Fibroblast of lung (primary cell): ENCODE data around the gene CPTP. TPM values are rescaled to one million over a fixed set of nuclear protein-coding genes. Genes with fewer than 3 reads are reported as not detected.

Source experiments
- DNase-seq, 2 donors: peaks; one replicate each; pipeline versions ENCODE4 v3.0.0 to v3.0.0-alpha.2; 2010; ENCODE audit warnings: low read depth in 2 of 2
- H2AFZ ChIP-seq: 2 replicates; pipeline ENCODE4 v1.5.1; 2012; ENCODE audit warnings: low read length, control low read depth, inconsistent platforms
- H3K27ac ChIP-seq: 2 replicates; pipeline ENCODE4 v1.5.1; 2011; ENCODE audit warnings: low read length, control low read depth; ENCODE audit not compliant: insufficient read depth
- H3K27me3 ChIP-seq: 2 replicates; pipeline ENCODE4 v1.5.1; 2011; ENCODE audit warnings: mild to moderate bottlenecking, low read length; ENCODE audit not compliant: control insufficient read depth, insufficient read depth
- H3K36me3 ChIP-seq: 2 replicates; pipeline ENCODE4 v1.5.1; 2011; ENCODE audit warnings: low read length; ENCODE audit not compliant: control insufficient read depth, insufficient read depth
- H3K4me1 ChIP-seq: 2 replicates; pipeline ENCODE4 v1.5.1; 2011; ENCODE audit warnings: low read length; ENCODE audit not compliant: control insufficient read depth, insufficient read depth; ENCODE audit errors: extremely low read depth
- H3K4me2 ChIP-seq: 2 replicates; pipeline ENCODE4 v1.5.1; 2011; ENCODE audit warnings: low read length, control low read depth; ENCODE audit not compliant: insufficient read depth; ENCODE audit errors: extremely low read depth
- H3K4me3 ChIP-seq, 4 experiments: fragments of 200-600 bp in 1 of 4; sonication (generic) in 1 of 4; replicated peaks in 1 of 4; 2 replicates each; pipeline ENCODE4 v1.5.1; 2011 to 2016; ENCODE audit warnings: low read length in 4 of 4, low read depth in 3 of 4, mild to moderate bottlenecking in 3 of 4, control low read depth in 2 of 4, inconsistent platforms in 1 of 4, mixed read lengths in 1 of 4; ENCODE audit not compliant: insufficient read depth in 1 of 4; ENCODE audit errors: control extremely low read depth in 1 of 4
- H3K79me2 ChIP-seq: 2 replicates; pipeline ENCODE4 v1.5.1; 2012; ENCODE audit warnings: mild to moderate bottlenecking, low read length, inconsistent platforms; ENCODE audit not compliant: control insufficient read depth, insufficient read depth
- H3K9ac ChIP-seq: 2 replicates; pipeline ENCODE4 v1.5.1; 2011; ENCODE audit warnings: mild to moderate bottlenecking, low read length, control low read depth; ENCODE audit not compliant: insufficient read depth
- H3K9me3 ChIP-seq: 2 replicates; pipeline ENCODE4 v1.5.1; 2012; ENCODE audit warnings: low read depth, low read length; ENCODE audit not compliant: control insufficient read depth, insufficient read depth
- H4K20me1 ChIP-seq: 2 replicates; pipeline ENCODE4 v1.5.1; 2011; ENCODE audit warnings: low read length; ENCODE audit not compliant: control insufficient read depth, insufficient read depth; ENCODE audit errors: extremely low read depth
- CTCF ChIP-seq, 2 donors: IDR thresholded peaks in 1 of 2; conservative IDR thresholded peaks in 1 of 2; 1 replicate in 1 of 2; 2 replicates in 1 of 2; pipeline ENCODE4 v1.5.1; 2011 to 2012; ENCODE audit warnings: low read length in 2 of 2, control low read depth in 1 of 2, inconsistent platforms in 1 of 2, low read depth in 1 of 2, mild to moderate bottlenecking in 1 of 2
- EZH2 ChIP-seq: IDR thresholded peaks from 2 replicates; pipeline ENCODE4 v1.5.1; 2012; ENCODE audit warnings: low read length, control low read depth, mild to moderate bottlenecking; ENCODE audit errors: missing control alignments
- polyA plus RNA-seq, 2 donors: library from polyadenylated mRNA; depleted of rRNA in 1 of 2; stranded (reverse) in 1 of 2; unstranded in 1 of 2; fragments of >200 nt; gene quantifications; 2 replicates each; pipeline ENCODE4 v1.2.1, GENCODE V29; 2011 to 2012; ENCODE audit warnings: missing spikeins in 1 of 2
- total RNA-seq: library from RNA; depleted of rRNA; stranded (reverse); fragments of >200 nt; gene quantifications from 2 replicates; pipeline ENCODE4 v1.2.1, GENCODE V29; 2014

The CPTP gene
- total and polyA plus RNA-seq, 2 donors (not counting 1 experiment from before 2014, with no cell fraction given), result 6.0 to 10.1 TPM

GRCh38 chr1:1302006-1302430 lies 22.6 kb upstream of the CPTP start:
- Histone ChIP-seq H4K20me1 (no peaks in the 10 kb centered on the region), H2AFZ (no peak overlapping the region), H3K4me1 (peaks cover 18% of the 10 kb centered on the region), H3K36me3 (peaks cover 18% of the 10 kb centered on the region), H3K4me3 (no peak overlapping the region), H3K9ac (no peak overlapping the region), H3K4me2 (no peak overlapping the region), H3K27ac (no peak overlapping the region), H3K79me2 (peaks cover 35% of the 10 kb centered on the region), H3K9me3 (no peaks in the 10 kb centered on the region), H3K27me3 (no peaks in the 10 kb centered on the region)
- TF ChIP-seq CTCF (conservative IDR thresholded peaks at IDR 0.05 in 1 of 2, IDR thresholded peaks at IDR 0.05 in 1 of 2; ENCODE audit: low read depth in 1 of 2, low read length in 2 of 2), result peak; percentile 16 to 46
- TF ChIP-seq EZH2, result no peak
- DNase-seq, result no peak

- Histone ChIP-seq H3K4me1 (peaks cover 18% of the 10 kb centered on the region), H3K36me3 (peaks cover 14% of the 10 kb centered on the region), H3K9me3 (no peaks in the 10 kb centered on the region), H3K27me3 (no peaks in the 10 kb centered on the region), H3K9ac (no peak overlapping the region), H3K79me2 (peaks cover 38% of the 10 kb centered on the region), H3K27ac (no peak overlapping the region), H2AFZ (no peak overlapping the region), H3K4me2 (no peak overlapping the region), H4K20me1 (no peaks in the 10 kb centered on the region), H3K4me3 (no peak overlapping the region)
- TF ChIP-seq EZH2, result no peak
- TF ChIP-seq CTCF (conservative IDR thresholded peaks at IDR 0.05 in 1 of 2, IDR thresholded peaks at IDR 0.05 in 1 of 2; ENCODE audit: low read depth in 1 of 2, low read length in 2 of 2), result no peak
- DNase-seq, result no peak
Measured at GRCh38 chr1:1302951-1303509, 21.6 kb upstream of the CPTP start.

GRCh38 chr1:1303736-1304135 lies 20.9 kb upstream of the CPTP start:
- Histone ChIP-seq H3K4me1 (peaks cover 18% of the 10 kb centered on the region), H2AFZ (no peak overlapping the region), H3K27me3 (no peaks in the 10 kb centered on the region), H4K20me1 (no peaks in the 10 kb centered on the region), H3K4me3 (no peak overlapping the region), H3K4me2 (peak overlapping the region; percentile 8), H3K9me3 (no peaks in the 10 kb centered on the region), H3K27ac (no peak overlapping the region), H3K36me3 (peaks cover 13% of the 10 kb centered on the region), H3K79me2 (peaks cover 38% of the 10 kb centered on the region), H3K9ac (no peak overlapping the region)
- no peak for DNase-seq
- no peak for TF ChIP-seq EZH2
- TF ChIP-seq CTCF (conservative IDR thresholded peaks at IDR 0.05 in 1 of 2, IDR thresholded peaks at IDR 0.05 in 1 of 2; ENCODE audit: low read depth in 1 of 2, low read length in 2 of 2), result no peak
